WI38 (cell line): ENCODE measurements around the gene PDCD2L.
A peak's percentile ranks its signal among the peaks of the same experiment; 100 is the strongest.

Source experiments
- H3K4me3 ChIP-seq: 2 replicates; pipeline ENCODE4 v1.5.1; 2011; ENCODE audit warnings: low read depth, mild to moderate bottlenecking, control low read depth, low read length
- TF ChIP-seq, protein P1 (sequence below): IDR thresholded peaks from 2 replicates; pipeline ENCODE4 v1.5.1; 2012; ENCODE audit warnings: low read depth, mild to moderate bottlenecking, control low read depth, low read length

The PDCD2L gene

DNA sequence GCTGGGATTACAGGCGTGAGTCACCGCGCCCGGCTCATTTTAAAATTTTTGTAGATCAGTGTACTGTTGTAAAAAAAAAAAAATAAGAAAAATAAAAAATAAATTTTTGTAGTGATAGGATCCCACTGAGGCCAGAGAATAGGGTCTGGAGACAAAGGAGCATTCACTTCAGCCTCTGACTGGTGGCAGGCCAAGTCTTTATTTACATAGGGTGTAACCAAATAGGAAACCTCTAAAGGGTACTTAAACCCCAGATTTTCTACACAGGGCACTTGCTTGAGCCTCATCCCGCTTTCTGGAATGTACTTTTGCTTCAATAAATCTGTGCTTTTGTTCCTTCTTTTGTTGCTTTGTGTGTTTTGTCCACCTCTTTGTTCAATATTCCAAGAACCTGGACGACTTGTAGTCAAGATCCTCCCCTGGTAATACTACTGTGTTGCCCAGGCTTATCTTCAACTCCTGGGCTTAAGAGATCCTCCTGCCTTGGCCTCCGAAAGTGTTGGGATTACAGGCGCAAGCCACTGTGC is 2.1 kb upstream of the PDCD2L start:
- TF ChIP-seq, protein P1, sequence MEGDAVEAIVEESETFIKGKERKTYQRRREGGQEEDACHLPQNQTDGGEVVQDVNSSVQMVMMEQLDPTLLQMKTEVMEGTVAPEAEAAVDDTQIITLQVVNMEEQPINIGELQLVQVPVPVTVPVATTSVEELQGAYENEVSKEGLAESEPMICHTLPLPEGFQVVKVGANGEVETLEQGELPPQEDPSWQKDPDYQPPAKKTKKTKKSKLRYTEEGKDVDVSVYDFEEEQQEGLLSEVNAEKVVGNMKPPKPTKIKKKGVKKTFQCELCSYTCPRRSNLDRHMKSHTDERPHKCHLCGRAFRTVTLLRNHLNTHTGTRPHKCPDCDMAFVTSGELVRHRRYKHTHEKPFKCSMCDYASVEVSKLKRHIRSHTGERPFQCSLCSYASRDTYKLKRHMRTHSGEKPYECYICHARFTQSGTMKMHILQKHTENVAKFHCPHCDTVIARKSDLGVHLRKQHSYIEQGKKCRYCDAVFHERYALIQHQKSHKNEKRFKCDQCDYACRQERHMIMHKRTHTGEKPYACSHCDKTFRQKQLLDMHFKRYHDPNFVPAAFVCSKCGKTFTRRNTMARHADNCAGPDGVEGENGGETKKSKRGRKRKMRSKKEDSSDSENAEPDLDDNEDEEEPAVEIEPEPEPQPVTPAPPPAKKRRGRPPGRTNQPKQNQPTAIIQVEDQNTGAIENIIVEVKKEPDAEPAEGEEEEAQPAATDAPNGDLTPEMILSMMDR: no peak
- H3K4me3 ChIP-seq: no peak overlapping the region

DNA sequence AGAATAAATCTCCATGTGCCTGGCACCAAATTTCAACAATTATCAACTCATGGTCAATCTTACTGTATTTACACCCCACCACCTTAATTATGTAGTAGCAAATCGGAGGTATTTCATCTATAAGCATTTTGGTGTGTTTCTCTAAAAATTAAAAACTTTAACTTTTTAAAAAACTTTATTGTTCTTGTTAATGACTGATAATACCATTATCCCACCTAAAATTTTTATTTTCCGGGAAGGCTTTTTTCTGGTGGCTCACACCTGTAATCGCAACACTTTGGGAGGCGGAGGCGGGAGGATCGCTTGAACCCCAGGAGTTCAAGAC is 453 bp upstream of the PDCD2L start:
- TF ChIP-seq, protein P1: no peak
- peak overlapping the region; percentile 98 for H3K4me3 ChIP-seq

DNA sequence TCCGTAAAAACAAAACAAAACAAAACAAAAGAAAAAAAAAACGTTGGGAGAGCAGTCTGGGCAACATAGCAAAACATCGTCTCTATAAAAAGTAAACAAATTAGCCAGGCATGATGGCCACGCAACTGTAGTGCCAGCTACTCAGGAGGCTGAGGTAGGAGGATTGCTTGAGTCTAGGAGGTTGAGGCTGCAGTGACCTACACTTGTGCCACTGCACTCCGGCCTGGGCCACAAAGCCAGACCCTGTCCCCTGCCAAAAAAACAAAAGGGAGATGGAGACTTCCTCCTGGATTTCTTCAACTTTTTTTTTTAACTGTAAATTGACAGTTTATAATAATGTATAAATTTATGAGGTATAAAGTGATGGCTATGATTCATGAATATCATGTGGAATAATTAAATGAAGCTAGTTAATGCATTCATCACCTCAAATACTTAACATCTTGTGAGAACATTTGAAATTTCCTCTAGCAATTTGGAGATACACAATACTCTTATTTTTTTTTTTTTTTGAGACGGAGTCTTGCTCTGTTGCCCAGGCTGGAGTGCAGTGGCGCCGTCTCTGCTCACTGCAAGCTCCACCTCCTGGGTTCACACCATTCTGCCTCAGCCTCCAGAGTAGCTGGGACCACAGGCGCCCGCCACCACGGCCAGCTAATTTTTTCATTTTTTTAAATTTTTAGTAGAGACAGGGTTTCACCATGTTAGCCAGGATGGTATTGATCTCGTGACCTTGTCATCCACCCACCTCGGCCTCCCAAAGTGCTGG is 1.9 kb downstream of the PDCD2L start:
- H3K4me3 ChIP-seq: no peak overlapping the region
- TF ChIP-seq, protein P1: no peak

DNA sequence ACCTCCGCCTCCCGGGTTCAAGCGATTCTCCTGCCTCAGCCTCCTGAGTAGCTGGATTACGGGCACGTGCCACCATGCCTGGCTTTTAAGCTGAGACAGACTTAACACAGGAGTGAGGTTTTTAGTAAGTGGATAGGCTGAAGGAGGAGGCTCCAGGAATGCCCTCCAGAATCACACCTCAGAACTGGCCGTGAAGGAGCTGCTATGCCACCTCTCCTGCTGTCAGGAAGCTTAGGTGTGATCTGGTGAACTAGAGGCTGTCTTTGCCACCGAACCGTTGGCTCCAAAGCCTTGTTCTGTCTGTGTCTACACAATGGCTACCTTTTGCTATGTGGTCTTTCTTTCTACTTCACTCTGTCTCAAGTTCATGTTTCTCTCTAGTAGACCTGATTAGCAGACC is 4.2 kb downstream of the PDCD2L start:
- TF ChIP-seq, protein P1: no peak
- H3K4me3 ChIP-seq: no peak overlapping the region

DNA sequence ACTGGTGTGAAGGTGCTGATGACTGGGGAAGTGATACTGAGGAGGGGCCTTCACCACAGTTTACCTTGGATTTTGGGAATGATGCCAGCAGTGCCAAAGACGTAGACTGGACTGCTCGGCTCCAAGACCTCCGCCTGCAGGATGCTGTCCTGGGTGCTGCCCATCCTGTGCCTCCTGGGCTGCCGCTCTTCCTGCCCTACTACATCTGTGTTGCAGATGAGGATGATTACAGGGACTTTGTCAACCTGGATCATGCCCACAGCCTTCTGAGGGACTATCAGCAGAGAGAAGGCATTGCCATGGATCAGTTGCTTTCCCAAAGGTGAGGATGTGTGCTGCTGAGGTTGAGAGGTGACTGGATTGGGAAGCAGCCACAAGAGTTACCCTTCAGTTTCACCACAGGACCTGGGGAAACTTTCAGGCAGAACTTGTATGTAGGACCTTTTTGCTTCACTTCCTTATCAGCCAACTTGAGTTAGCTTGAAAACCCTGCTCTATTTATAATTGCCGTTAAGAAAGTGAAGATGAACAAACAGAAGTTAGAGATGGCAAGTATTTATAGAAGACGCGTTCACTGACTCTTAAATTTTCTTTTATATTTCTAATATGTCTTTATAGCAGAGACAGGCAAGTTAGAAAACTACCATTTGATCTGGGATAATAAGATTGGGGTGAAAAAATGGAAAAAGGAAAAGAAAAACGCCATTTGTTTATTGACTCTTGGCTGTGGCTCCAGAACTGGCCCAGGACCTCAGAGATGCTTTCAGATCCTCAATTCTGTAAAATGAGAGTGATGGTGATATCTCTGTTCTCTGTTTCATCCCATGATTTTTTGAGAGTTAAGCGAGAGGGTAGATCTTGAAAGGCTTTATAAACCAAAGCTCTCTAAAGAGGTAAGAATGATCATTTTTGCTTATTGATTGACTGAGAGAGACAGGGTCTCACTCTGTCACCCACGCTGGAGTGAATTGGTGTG is 5.3 kb downstream of the PDCD2L start:
- H3K4me3 ChIP-seq: no peak overlapping the region
- TF ChIP-seq, protein P1: no peak

DNA sequence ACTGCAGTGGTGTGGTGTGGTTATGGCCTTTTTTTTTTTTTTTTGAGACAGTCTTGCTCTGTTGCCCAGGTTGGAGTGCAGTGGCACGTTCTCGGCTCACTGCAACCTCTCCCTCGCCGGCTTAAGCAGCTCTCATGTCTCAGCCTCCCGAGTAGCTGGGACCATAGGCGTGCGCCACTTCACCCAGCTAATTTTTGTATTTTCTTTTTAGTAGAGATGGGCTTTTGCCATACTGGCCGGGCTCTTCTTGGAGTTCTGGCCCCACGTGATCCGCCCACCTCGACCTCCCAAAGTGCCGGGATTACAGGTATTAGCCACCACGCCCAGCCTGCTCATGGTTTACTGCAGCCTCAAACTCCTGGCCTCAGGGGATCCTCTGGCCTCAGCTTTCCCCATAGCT is 7.0 kb downstream of the PDCD2L start:
- TF ChIP-seq, protein P1: no peak
- no peak overlapping the region for H3K4me3 ChIP-seq
